Brain microvascular endothelial cell (primary cell): Measurements from ENCODE around the gene VCPKMT.

ENCODE experiments used
- DNase-seq: peaks from one replicate; pipeline ENCODE4 v3.0.0-alpha.2; 2020
- H3K27ac ChIP-seq: fragments of 250-450 bp; sonication (Bioruptor Pico); 2 replicates; pipeline ENCODE4 v1.5.1; 2020; ENCODE audit warnings: mild to moderate bottlenecking, moderate library complexity
- H3K27me3 ChIP-seq: fragments of 250-450 bp; sonication (Bioruptor Pico); replicated peaks from 2 replicates; pipeline ENCODE4 v1.5.1; 2020; ENCODE audit warnings: mild to moderate bottlenecking
- H3K36me3 ChIP-seq: fragments of 250-450 bp; sonication (Bioruptor Pico); replicated peaks from 2 replicates; pipeline ENCODE4 v1.5.1; 2020; ENCODE audit warnings: mild to moderate bottlenecking
- H3K4me3 ChIP-seq: 2 replicates; pipeline ENCODE4 v1.5.1; 2011; ENCODE audit warnings: low read depth, mild to moderate bottlenecking, control low read depth, low read length, moderate library complexity
- in situ Hi-C: cut with HindIII; loops from 2 replicates; pipeline ENCODE4 v1.10.0; 2017; ENCODE audit warnings: low sequenced_read_pairs, low pct_ligation_motif_present
- TF ChIP-seq, protein P1 (sequence below): IDR thresholded peaks from 2 replicates; pipeline ENCODE4 v1.5.1; 2011; ENCODE audit warnings: low read depth, mild to moderate bottlenecking, moderate library complexity, low read length, control low read depth, inconsistent platforms; ENCODE audit errors: missing control alignments

Gene VCPKMT

GRCh38 chr14:50122291-50122690, 5.9 kb upstream of the VCPKMT start:
- Histone ChIP-seq H3K36me3 (peaks cover 4% of the 10 kb centered on the region), H3K27me3 (no peaks in the 10 kb centered on the region), H3K4me3 (no peak overlapping the region), H3K27ac (no peak overlapping the region)
- no peak for DNase-seq
- in situ Hi-C loops = no loop called here
- TF ChIP-seq, protein P1, sequence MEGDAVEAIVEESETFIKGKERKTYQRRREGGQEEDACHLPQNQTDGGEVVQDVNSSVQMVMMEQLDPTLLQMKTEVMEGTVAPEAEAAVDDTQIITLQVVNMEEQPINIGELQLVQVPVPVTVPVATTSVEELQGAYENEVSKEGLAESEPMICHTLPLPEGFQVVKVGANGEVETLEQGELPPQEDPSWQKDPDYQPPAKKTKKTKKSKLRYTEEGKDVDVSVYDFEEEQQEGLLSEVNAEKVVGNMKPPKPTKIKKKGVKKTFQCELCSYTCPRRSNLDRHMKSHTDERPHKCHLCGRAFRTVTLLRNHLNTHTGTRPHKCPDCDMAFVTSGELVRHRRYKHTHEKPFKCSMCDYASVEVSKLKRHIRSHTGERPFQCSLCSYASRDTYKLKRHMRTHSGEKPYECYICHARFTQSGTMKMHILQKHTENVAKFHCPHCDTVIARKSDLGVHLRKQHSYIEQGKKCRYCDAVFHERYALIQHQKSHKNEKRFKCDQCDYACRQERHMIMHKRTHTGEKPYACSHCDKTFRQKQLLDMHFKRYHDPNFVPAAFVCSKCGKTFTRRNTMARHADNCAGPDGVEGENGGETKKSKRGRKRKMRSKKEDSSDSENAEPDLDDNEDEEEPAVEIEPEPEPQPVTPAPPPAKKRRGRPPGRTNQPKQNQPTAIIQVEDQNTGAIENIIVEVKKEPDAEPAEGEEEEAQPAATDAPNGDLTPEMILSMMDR = no peak

- H3K27me3 ChIP-seq = no peaks in the 10 kb centered on the region
- in situ Hi-C loops = no loop called here
- no peak overlapping the region for H3K27ac ChIP-seq
- no peak for DNase-seq
- peaks cover 4% of the 10 kb centered on the region for H3K36me3 ChIP-seq
- no peak overlapping the region for H3K4me3 ChIP-seq
- TF ChIP-seq, protein P1 = no peak
Measured at GRCh38 chr14:50121486-50121885, 5.1 kb upstream of the VCPKMT start.

DNA sequence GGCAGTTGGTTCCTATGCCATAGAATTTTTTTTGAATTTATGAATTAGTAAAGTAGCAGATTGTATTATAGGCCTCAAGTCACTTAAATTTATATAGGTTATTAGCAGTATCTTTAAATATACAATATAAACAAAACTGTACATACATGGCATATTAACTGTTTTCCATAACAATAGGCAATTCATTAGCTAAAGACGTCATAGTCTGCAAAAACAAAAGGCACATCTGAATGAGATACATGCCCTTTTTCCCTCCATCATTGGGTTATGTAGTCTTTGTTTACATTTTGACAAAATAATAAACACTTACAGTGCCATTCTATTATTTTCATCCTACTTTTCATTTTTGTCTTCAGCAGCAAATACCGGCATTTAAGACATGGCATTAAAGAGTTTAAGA, 1.1 kb upstream of the VCPKMT start:
- H3K27ac ChIP-seq = no peak overlapping the region

GRCh38 chr14:50116966-50117365, 594 bp upstream of the VCPKMT start:
- no peak for DNase-seq
- TF ChIP-seq, protein P1 = no peak
- peak overlapping the region; percentile 81 for H3K27ac ChIP-seq
- no peaks in the 10 kb centered on the region for H3K27me3 ChIP-seq
- H3K4me3 ChIP-seq = peak overlapping the region; percentile 80
- H3K36me3 ChIP-seq = peaks cover 16% of the 10 kb centered on the region
- in situ Hi-C loops = no loop called here

More for the DNA sequence above, 1.1 kb upstream of the VCPKMT start:
- peaks cover 15% of the 10 kb centered on the region for H3K36me3 ChIP-seq
- H3K4me3 ChIP-seq = no peak overlapping the region
- H3K27me3 ChIP-seq = no peaks in the 10 kb centered on the region
- no peak for DNase-seq
- in situ Hi-C loops = no loop called here
- TF ChIP-seq, protein P1 = no peak

DNA sequence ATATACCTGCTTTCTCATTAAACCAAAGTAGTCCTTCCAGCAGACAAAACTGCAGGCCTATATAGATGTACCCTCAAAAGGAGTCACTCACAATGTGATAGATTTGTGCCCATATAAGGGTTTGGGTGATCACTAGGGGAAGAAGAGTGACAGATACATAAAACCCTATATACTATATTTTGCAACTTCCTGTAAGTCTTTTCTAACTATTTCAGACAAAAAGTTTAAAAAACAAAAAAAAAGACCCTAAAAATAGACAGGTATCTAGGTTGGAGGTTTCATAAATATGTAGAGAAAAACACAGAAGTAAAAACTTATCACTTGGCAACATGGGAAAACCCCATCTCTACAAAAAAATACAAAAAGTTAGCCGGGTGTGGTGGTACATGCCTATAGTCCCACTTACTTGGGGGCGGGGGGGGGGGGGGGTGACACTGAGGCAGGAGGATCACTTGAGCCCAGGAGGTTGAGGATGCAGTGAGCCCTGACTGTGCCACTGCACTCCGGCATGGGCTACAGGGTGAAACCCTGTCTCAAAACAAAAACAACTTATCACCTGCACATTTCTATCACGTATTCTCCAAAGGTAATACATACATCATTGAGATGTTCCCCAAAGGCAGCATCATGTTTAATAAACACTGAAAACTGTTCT, 2.9 kb downstream of the VCPKMT start:
- no peak overlapping the region for H3K27ac ChIP-seq
- TF ChIP-seq, protein P1 = no peak
- H3K4me3 ChIP-seq = no peak overlapping the region
- no peaks in the 10 kb centered on the region for H3K27me3 ChIP-seq
- H3K36me3 ChIP-seq = peaks cover 37% of the 10 kb centered on the region
- DNase-seq = no peak
- in situ Hi-C loops = no loop called here
